CD4-positive, CD25-positive, alpha-beta regulatory T cell (primary cell): Measurements from ENCODE around the gene TLX1. TPM values are rescaled to one million over a fixed set of nuclear protein-coding genes. Genes with fewer than 3 reads are reported as not detected.

Source experiments
- ATAC-seq, 2 donors: fragments of 150-1000 bp; cut with Tn5 transposase; one replicate each; pipeline ENCODE4 v1.10.0; 2021; ENCODE audit warnings: low read depth in 2 of 2, moderate number of reproducible peaks in 2 of 2, moderate library complexity in 1 of 2
- DNase-seq, 3 donors: peaks; one replicate each; pipeline versions ENCODE4 v3.0.0 to v3.0.0-alpha.2; 2012 to 2022; ENCODE audit warnings: mixed read lengths in 1 of 3
- H3K27ac ChIP-seq: one replicate; pipeline ENCODE4 v1.7.0; 2013; ENCODE audit warnings: mild to moderate bottlenecking, low read length; ENCODE audit not compliant: insufficient read depth, poor library complexity, severe bottlenecking
- H3K27me3 ChIP-seq: one replicate; pipeline ENCODE4 v1.7.0; 2013; ENCODE audit warnings: low read length; ENCODE audit not compliant: control insufficient read depth, insufficient read depth
- H3K36me3 ChIP-seq: one replicate; pipeline ENCODE4 v1.7.0; 2013; ENCODE audit warnings: mild to moderate bottlenecking, low read length, moderate library complexity; ENCODE audit not compliant: control insufficient read depth, insufficient read depth
- H3K4me1 ChIP-seq: 2 replicates; pipeline ENCODE4 v1.7.0; 2013; ENCODE audit warnings: mild to moderate bottlenecking, low read length; ENCODE audit not compliant: insufficient read depth, control insufficient read depth, poor library complexity, severe bottlenecking
- H3K4me3 ChIP-seq: one replicate; pipeline ENCODE4 v1.7.0; 2013; ENCODE audit warnings: low read depth, mild to moderate bottlenecking, low read length, moderate library complexity
- H3K9me3 ChIP-seq, 2 experiments: 1 replicate in 1 of 2; 2 replicates in 1 of 2; pipeline ENCODE4 v1.7.0; 2013; ENCODE audit warnings: low read length in 2 of 2, mild to moderate bottlenecking in 1 of 2, moderate library complexity in 1 of 2; ENCODE audit not compliant: control insufficient read depth in 2 of 2
- H3K27ac Mint-ChIP-seq, 3 donors: one replicate each; pipeline ENCODE4 v1.8.0; 2020 to 2022; ENCODE audit warnings: mild to moderate bottlenecking in 3 of 3, mixed read lengths in 3 of 3, moderate library complexity in 2 of 3
- H3K27me3 Mint-ChIP-seq: one replicate; pipeline ENCODE4 v1.8.0; 2022; ENCODE audit warnings: mild to moderate bottlenecking, mixed read lengths
- H3K36me3 Mint-ChIP-seq: one replicate; pipeline ENCODE4 v1.8.0; 2020; ENCODE audit warnings: mixed read lengths
- H3K4me1 Mint-ChIP-seq, 4 donors: one replicate each; pipeline ENCODE4 v1.8.0; 2020 to 2022; ENCODE audit warnings: mixed read lengths in 4 of 4, mild to moderate bottlenecking in 1 of 4
- H3K4me3 Mint-ChIP-seq, 4 donors: one replicate each; pipeline ENCODE4 v1.8.0; 2020 to 2022; ENCODE audit warnings: mild to moderate bottlenecking in 4 of 4, mixed read lengths in 4 of 4, moderate library complexity in 3 of 4
- H3K9me3 Mint-ChIP-seq, 7 donors: one replicate each; pipeline ENCODE4 v1.8.0; 2020 to 2022; ENCODE audit warnings: mixed read lengths in 7 of 7, mild to moderate bottlenecking in 3 of 7, moderate library complexity in 2 of 7
- polyA plus RNA-seq, 4 donors: library from polyadenylated mRNA; unstranded; fragments of 300-500 nt; fragmentation: Illumina TruSeq; gene quantifications; one replicate each; pipeline ENCODE4 v1.2.3, GENCODE V29; 2021
- total RNA-seq: library from RNA; stranded (reverse); gene quantifications from one replicate; pipeline ENCODE4 v1.2.3, GENCODE V29; 2022

The TLX1 gene
- total and polyA plus RNA-seq, 5 donors from 2014 or later, result not detected

- H3K27ac Mint-ChIP-seq, result no peak overlapping the region
These were observed 17.2 kb upstream of the TLX1 start for GRCh38 chr10:101113890-101114403.

GRCh38 chr10:101114646-101115045, 16.5 kb upstream of the TLX1 start:
- Histone ChIP-seq H3K36me3 (no peaks in the 10 kb centered on the region), H3K4me1 (no peaks in the 10 kb centered on the region), H3K27ac (no peak overlapping the region), H3K9me3 (no peaks in the 10 kb centered on the region), H3K4me3 (no peak overlapping the region), H3K27me3 (peaks cover 14% of the 10 kb centered on the region)
- H3K9me3 Mint-ChIP-seq, result peaks cover 0 to 1% (median 0%) of the 10 kb centered on the region in 7 donors
- H3K4me3 Mint-ChIP-seq, result no peak overlapping the region
- H3K4me1 Mint-ChIP-seq, result no peaks in the 10 kb centered on the region
- ATAC-seq (no peak), DNase-seq (no peak)
- H3K27me3 Mint-ChIP-seq, result peaks cover 52% of the 10 kb centered on the region
- no peak overlapping the region for H3K27ac Mint-ChIP-seq
- no peaks in the 10 kb centered on the region for H3K36me3 Mint-ChIP-seq

More at GRCh38 chr10:101113890-101114403, 17.2 kb upstream of the TLX1 start:
- H3K4me1 ChIP-seq, result no peaks in the 10 kb centered on the region
- H3K9me3 ChIP-seq, result no peaks in the 10 kb centered on the region
- ATAC-seq (no peak), DNase-seq (no peak)
- Mint-ChIP-seq H3K9me3 (no peaks in the 10 kb centered on the region), H3K27me3 (peaks cover 48% of the 10 kb centered on the region), H3K36me3 (no peaks in the 10 kb centered on the region), H3K4me3 (no peak overlapping the region), H3K4me1 (no peaks in the 10 kb centered on the region)
- peaks cover 9% of the 10 kb centered on the region for H3K27me3 ChIP-seq
- H3K27ac ChIP-seq, result no peak overlapping the region
- no peaks in the 10 kb centered on the region for H3K36me3 ChIP-seq
- H3K4me3 ChIP-seq, result no peak overlapping the region

- Mint-ChIP-seq H3K27me3 (peaks cover 50% of the 10 kb centered on the region), H3K9me3 (peaks cover 0 to 3% (median 0%) of the 10 kb centered on the region in 7 donors), H3K36me3 (no peaks in the 10 kb centered on the region), H3K4me1 (peaks cover 4 to 13% (median 10%) of the 10 kb centered on the region in 4 donors), H3K27ac (no peak overlapping the region), H3K4me3 (no peak overlapping the region)
- no peak overlapping the region for H3K27ac ChIP-seq
- no peaks in the 10 kb centered on the region for H3K9me3 ChIP-seq
- ATAC-seq (no peak), DNase-seq (no peak)
- no peaks in the 10 kb centered on the region for H3K36me3 ChIP-seq
- no peak overlapping the region for H3K4me3 ChIP-seq
- peaks cover 12% of the 10 kb centered on the region for H3K27me3 ChIP-seq
- peaks cover 12% of the 10 kb centered on the region for H3K4me1 ChIP-seq
These were observed 14.3 kb upstream of the TLX1 start for GRCh38 chr10:101116754-101117153.

- ATAC-seq (no peak), DNase-seq (no peak)
- Histone ChIP-seq H3K27me3 (peaks cover 17% of the 10 kb centered on the region), H3K4me3 (no peak overlapping the region), H3K9me3 (no peaks in the 10 kb centered on the region), H3K4me1 (peaks cover 21% of the 10 kb centered on the region), H3K27ac (no peak overlapping the region), H3K36me3 (no peaks in the 10 kb centered on the region)
- no peak overlapping the region for H3K4me3 Mint-ChIP-seq
- H3K27ac Mint-ChIP-seq, result no peak overlapping the region
- peaks cover 0 to 3% (median 0%) of the 10 kb centered on the region in 7 donors for H3K9me3 Mint-ChIP-seq
- H3K27me3 Mint-ChIP-seq, result peaks cover 51% of the 10 kb centered on the region
- no peaks in the 10 kb centered on the region for H3K36me3 Mint-ChIP-seq
- H3K4me1 Mint-ChIP-seq, result peaks cover 4 to 25% (median 12%) of the 10 kb centered on the region in 4 donors
These were observed 13.1 kb upstream of the TLX1 start for GRCh38 chr10:101118031-101118430.

GRCh38 chr10:101120520-101120883, 10.6 kb upstream of the TLX1 start:
- Histone ChIP-seq H3K4me3 (peak overlapping the region; percentile 76), H3K4me1 (peaks cover 31% of the 10 kb centered on the region), H3K36me3 (no peaks in the 10 kb centered on the region), H3K9me3 (no peaks in the 10 kb centered on the region), H3K27ac (no peak overlapping the region), H3K27me3 (peaks cover 26% of the 10 kb centered on the region)
- Mint-ChIP-seq H3K4me1 (peaks cover 4 to 36% (median 14%) of the 10 kb centered on the region in 4 donors), H3K27ac (peak overlapping the region in 2 of 3 donors; percentile 94 to 96), H3K4me3 (peak overlapping the region; percentile 96 to 99 (median 98)), H3K9me3 (peaks cover 0 to 3% (median 0%) of the 10 kb centered on the region in 7 donors), H3K36me3 (no peaks in the 10 kb centered on the region), H3K27me3 (peaks cover 57% of the 10 kb centered on the region)
- no peak for ATAC-seq
- DNase-seq, result no peak

GRCh38 chr10:101120884-101121653, 10.0 kb upstream of the TLX1 start:
- Histone ChIP-seq H3K27ac (no peak overlapping the region), H3K9me3 (no peaks in the 10 kb centered on the region), H3K4me3 (peak overlapping the region; percentile 76), H3K36me3 (no peaks in the 10 kb centered on the region), H3K27me3 (peaks cover 27% of the 10 kb centered on the region), H3K4me1 (peaks cover 31% of the 10 kb centered on the region)
- Mint-ChIP-seq H3K9me3 (peaks cover 0 to 3% (median 0%) of the 10 kb centered on the region in 7 donors), H3K36me3 (no peaks in the 10 kb centered on the region), H3K27me3 (peaks cover 62% of the 10 kb centered on the region), H3K27ac (peak overlapping the region; percentile 92 to 96 (median 94)), H3K4me3 (peak overlapping the region; percentile 96 to 99 (median 98)), H3K4me1 (peaks cover 4 to 36% (median 14%) of the 10 kb centered on the region in 4 donors)
- DNase-seq, result peak in 2 of 3 donors; percentile 48 to 73
- peak; percentile 76 to 83 for ATAC-seq

GRCh38 chr10:101121654-101122031, 9.5 kb upstream of the TLX1 start:
- Histone ChIP-seq H3K9me3 (no peaks in the 10 kb centered on the region), H3K4me1 (peaks cover 31% of the 10 kb centered on the region), H3K36me3 (no peaks in the 10 kb centered on the region), H3K4me3 (peak overlapping the region; percentile 76), H3K27me3 (peaks cover 28% of the 10 kb centered on the region), H3K27ac (no peak overlapping the region)
- ATAC-seq, result peak in 1 of 2 donors; percentile 3
- no peak for DNase-seq
- Mint-ChIP-seq H3K4me1 (peaks cover 4 to 36% (median 14%) of the 10 kb centered on the region in 4 donors), H3K9me3 (peaks cover 0 to 3% (median 0%) of the 10 kb centered on the region in 7 donors), H3K27me3 (peaks cover 62% of the 10 kb centered on the region), H3K4me3 (peak overlapping the region; percentile 96 to 99 (median 98)), H3K36me3 (no peaks in the 10 kb centered on the region), H3K27ac (peak overlapping the region in 2 of 3 donors; percentile 58 to 94)
